ENCODE results near the gene PACS2. TPM values are rescaled to one million over a fixed set of nuclear protein-coding genes. Genes with fewer than 3 reads are reported as not detected.

Gene PACS2
- total RNA-seq, 1 experiment from 2014 or later, result 72.5 TPM

DNA sequence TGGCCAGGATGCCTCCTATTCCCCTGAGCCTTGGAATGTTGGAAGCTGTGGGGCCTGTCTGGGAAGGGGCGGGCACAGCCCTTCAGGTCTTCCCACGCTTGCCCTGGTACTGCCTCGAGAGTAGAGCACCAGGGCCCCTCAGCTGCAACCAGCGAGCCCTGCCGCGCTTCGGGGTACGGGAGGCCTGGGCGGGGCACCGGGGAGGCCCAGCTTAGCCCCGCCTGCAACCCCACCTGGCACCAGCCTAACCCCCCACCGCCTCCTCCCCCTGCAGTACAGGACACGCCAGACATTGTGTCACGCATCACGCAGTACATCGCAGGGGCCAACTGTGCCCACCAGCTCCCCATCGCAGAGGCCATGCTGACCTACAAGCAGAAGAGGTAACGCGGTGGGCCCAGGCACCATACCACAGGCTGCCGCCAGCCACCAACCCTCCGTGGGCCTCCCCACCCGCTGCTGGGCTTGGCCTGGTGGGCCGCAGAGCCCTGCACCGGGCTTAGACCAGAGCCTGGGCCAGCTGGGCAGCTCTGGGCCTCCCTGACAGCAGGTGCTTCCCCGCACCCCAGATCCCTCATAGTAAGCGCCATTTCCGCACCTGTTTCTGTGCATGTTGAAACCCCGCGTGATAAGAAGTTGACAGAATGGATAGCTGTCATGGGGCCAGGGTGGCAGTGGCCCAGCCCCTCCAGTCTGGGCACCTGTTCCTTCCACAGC is 70.2 kb downstream of the PACS2 start:
- no peaks in the 10 kb centered on the region for H3K9me3 Mint-ChIP-seq

More for the DNA sequence above, 70.2 kb downstream of the PACS2 start:
- Histone ChIP-seq H3K79me2 (ENCODE audit: insufficient read depth, low read length) (no peaks in the 10 kb centered on the region), H4K20me1 (ENCODE audit: control insufficient read depth, insufficient read depth, insufficient read length) (no peaks in the 10 kb centered on the region), H2BK12ac (ENCODE audit: insufficient read length, low read depth, low read length) (no peak overlapping the region), H3K27ac (ENCODE audit: insufficient read length, low read depth, low read length) (no peak overlapping the region), H2BK120ac (ENCODE audit: low read depth, low read length, poor library complexity, severe bottlenecking) (no peak overlapping the region), H3T11ph (ENCODE audit: low read length) (no peak overlapping the region), H4K91ac (ENCODE audit: insufficient read length, low read depth, low read length) (no peak overlapping the region), H2AK5ac (ENCODE audit: insufficient read length, low read length) (no peak overlapping the region), H2BK20ac (ENCODE audit: low read depth, low read length, poor library complexity, severe bottlenecking) (no peak overlapping the region), H4K8ac (replicated peaks; ENCODE audit: insufficient read length, low read depth, low read length) (no peak overlapping the region), H3K9me3 (ENCODE audit: control insufficient read depth, low read depth, low read length) (no peaks in the 10 kb centered on the region), H3K4ac (ENCODE audit: low read depth, low read length) (no peak overlapping the region), H2BK15ac (ENCODE audit: low read depth, low read length) (no peak overlapping the region), H3K79me1 (ENCODE audit: insufficient read depth, low read depth, low read length, poor library complexity, severe bottlenecking) (no peaks in the 10 kb centered on the region), H3K23me2 (ENCODE audit: insufficient read length, low read depth, low read length, poor library complexity, severe bottlenecking) (no peaks in the 10 kb centered on the region), H3K27me3 (ENCODE audit: insufficient read depth, low read length) (no peaks in the 10 kb centered on the region), H3K56ac (ENCODE audit: insufficient read length, low read depth, low read length) (no peak overlapping the region), H3K18ac (ENCODE audit: insufficient read length, low read depth, low read length) (no peak overlapping the region), H2AFZ (ENCODE audit: low read length) (no peak overlapping the region), H3K4me2 (ENCODE audit: insufficient read depth, insufficient read length, low read length) (no peak overlapping the region), H3K4me1 (ENCODE audit: insufficient read depth, low read length) (no peaks in the 10 kb centered on the region), H3K14ac (ENCODE audit: insufficient read depth, low read length) (no peak overlapping the region), H2BK5ac (ENCODE audit: insufficient read length, low read length) (no peak overlapping the region), H4K5ac (ENCODE audit: insufficient read length, low read depth, low read length) (no peak overlapping the region), H3K9ac (ENCODE audit: extremely low read depth, insufficient read length, low read length) (no peak overlapping the region), H3K23ac (ENCODE audit: insufficient read length, low read depth, low read length) (no peak overlapping the region)
- Mint-ChIP-seq H3K27ac (peak overlapping the region in 1 of 3 experiments; percentile 55; a peak in 1 of 7 replicates), H3K4me1 (no peaks in the 10 kb centered on the region), H3K27me3 (ENCODE audit: low read depth) (no peaks in the 10 kb centered on the region), H3K36me3 (ENCODE audit: insufficient read depth in 1 of 3, low read depth in 3 of 3) (peaks cover 10 to 23% (median 20%) of the 10 kb centered on the region in 3 experiments; a peak in 6 of 7 replicates), H3K4me3 (no peak overlapping the region)
- DNase-seq, result no peak
- no CpG with 5 or more reads among the region's 29 CpGs for WGBS (ENCODE audit: extremely low coverage, insufficient read length, low lambda C conversion rate)
- TF ChIP-seq, protein P1, sequence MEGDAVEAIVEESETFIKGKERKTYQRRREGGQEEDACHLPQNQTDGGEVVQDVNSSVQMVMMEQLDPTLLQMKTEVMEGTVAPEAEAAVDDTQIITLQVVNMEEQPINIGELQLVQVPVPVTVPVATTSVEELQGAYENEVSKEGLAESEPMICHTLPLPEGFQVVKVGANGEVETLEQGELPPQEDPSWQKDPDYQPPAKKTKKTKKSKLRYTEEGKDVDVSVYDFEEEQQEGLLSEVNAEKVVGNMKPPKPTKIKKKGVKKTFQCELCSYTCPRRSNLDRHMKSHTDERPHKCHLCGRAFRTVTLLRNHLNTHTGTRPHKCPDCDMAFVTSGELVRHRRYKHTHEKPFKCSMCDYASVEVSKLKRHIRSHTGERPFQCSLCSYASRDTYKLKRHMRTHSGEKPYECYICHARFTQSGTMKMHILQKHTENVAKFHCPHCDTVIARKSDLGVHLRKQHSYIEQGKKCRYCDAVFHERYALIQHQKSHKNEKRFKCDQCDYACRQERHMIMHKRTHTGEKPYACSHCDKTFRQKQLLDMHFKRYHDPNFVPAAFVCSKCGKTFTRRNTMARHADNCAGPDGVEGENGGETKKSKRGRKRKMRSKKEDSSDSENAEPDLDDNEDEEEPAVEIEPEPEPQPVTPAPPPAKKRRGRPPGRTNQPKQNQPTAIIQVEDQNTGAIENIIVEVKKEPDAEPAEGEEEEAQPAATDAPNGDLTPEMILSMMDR (conservative IDR thresholded peaks at IDR 0.05), result no peak
